Chondrocyte (in vitro differentiated cells): Measurements from ENCODE around the gene MMP17. TPM values are rescaled to one million over a fixed set of nuclear protein-coding genes. Genes with fewer than 3 reads are reported as not detected.
"Not testable (repeated sequence)": the region's sequence is repeated elsewhere in the genome, so short reads cannot be mapped to it uniquely, and the experiment has no call there.

Experiments used
- DNase-seq: peaks from one replicate; pipeline ENCODE4 v3.0.0; 2021; ENCODE audit warnings: mixed read lengths, low spot score
- H3K27ac Mint-ChIP-seq: one replicate; pipeline ENCODE4 v1.8.0; 2021; ENCODE audit warnings: mild to moderate bottlenecking, moderate library complexity, mixed read lengths; ENCODE audit not compliant: unreplicated experiment
- H3K27me3 Mint-ChIP-seq: 2 replicates; pipeline ENCODE4 v1.8.0; 2021; ENCODE audit warnings: low read depth, mixed read lengths
- H3K36me3 Mint-ChIP-seq: 2 replicates; pipeline ENCODE4 v1.8.0; 2021; ENCODE audit warnings: low read depth, mixed read lengths
- H3K4me1 Mint-ChIP-seq: 2 replicates; pipeline ENCODE4 v1.8.0; 2021; ENCODE audit warnings: low read depth, mild to moderate bottlenecking, mixed read lengths
- H3K4me3 Mint-ChIP-seq: one replicate; pipeline ENCODE4 v1.8.0; 2021; ENCODE audit warnings: mild to moderate bottlenecking, moderate library complexity, mixed read lengths; ENCODE audit not compliant: unreplicated experiment
- H3K9me3 Mint-ChIP-seq: 2 replicates; pipeline ENCODE4 v1.8.0; 2021; ENCODE audit warnings: low read depth, mixed read lengths
- CTCF ChIP-seq: fragments of 200-600 bp; sonication (generic); IDR thresholded peaks from 2 replicates; pipeline ENCODE4 v1.5.0; 2021; ENCODE audit warnings: antibody characterized with exemption, mild to moderate bottlenecking, moderate library complexity
- total RNA-seq: library from RNA; stranded (reverse); gene quantifications from 3 replicates; pipeline ENCODE4 v1.2.1, GENCODE V29; 2021

Gene MMP17
- total RNA-seq, 1 donor from 2014 or later, result 1.3 TPM

DNA sequence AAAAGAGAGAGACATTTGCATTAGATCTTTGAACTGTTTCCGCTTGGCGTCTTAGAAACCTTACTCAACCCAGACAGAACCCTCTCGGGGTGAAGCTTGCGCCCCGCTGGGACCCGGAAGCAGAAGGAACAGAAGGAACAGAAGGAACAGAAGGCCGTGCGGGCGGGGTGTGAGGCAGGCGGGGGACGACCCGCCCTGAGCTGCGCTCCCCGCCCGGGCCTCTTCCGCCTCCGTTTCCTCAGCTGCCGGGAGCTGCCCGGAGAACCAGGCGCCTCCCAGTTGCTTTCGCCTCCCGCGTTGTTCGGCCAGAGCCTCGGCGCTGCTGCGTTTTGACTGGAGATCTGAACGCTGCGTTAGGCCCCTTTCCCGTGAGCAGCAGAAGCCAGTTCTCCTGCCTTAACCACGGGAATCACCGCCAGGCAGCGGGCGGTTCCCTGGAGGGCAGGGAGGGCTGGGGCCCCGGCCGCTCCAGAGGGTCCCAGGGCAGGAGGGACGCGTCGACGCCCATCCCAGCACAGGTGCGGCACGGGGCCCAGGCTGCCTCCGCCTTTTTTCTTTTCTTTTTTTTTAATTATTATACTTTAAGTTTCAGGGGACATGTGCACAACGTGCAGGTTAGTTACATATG, 19.3 kb upstream of the MMP17 start:
- no peak overlapping the region for H3K4me3 Mint-ChIP-seq
- peaks cover 4% of the 10 kb centered on the region for H3K36me3 Mint-ChIP-seq
- H3K27ac Mint-ChIP-seq, result no peak overlapping the region
- peaks cover 8% of the 10 kb centered on the region for H3K9me3 Mint-ChIP-seq
- no peak for TF ChIP-seq CTCF
- no peak for DNase-seq
- peaks cover 5% of the 10 kb centered on the region for H3K4me1 Mint-ChIP-seq
- no peaks in the 10 kb centered on the region for H3K27me3 Mint-ChIP-seq

DNA sequence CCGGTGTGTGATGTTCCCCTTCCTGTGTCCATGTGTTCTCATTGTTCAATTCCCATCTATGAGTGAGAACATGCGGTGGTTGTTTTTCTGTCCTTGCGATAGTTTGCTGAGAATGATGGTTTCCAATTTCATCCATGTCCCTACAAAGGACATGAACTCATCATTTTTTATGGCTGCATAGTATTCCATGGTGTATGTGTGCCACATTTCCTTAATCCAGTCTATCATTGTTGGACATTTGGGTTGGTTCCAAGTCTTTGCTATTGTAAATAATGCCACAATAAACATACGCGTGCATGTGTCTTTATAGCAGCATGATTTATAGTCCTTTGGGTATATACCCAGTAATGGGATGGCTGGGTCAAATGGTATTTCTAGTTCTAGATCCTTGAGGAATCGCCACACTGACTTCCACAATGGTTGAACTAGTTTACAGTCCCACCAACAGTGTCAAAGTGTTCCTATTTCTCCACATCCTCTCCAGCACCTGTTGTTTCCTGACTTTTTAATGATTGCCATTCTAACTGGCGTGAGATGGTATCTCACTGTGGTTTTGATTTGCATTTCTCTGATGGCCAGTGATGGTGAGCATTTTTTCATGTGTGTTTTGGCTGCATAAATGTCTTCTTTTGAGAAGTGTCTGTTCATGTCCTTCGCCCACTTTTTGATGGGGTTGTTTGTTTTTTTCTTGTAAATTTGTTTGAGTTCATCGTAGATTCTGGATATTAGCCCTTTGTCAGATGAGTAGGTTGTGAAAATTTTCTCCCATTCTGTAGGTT, 18.5 kb upstream of the MMP17 start:
- H3K27me3 Mint-ChIP-seq, DNase-seq, H3K9me3 Mint-ChIP-seq, H3K4me1 Mint-ChIP-seq, H3K36me3 Mint-ChIP-seq, H3K27ac Mint-ChIP-seq, H3K4me3 Mint-ChIP-seq: not testable (repeated sequence)

DNA sequence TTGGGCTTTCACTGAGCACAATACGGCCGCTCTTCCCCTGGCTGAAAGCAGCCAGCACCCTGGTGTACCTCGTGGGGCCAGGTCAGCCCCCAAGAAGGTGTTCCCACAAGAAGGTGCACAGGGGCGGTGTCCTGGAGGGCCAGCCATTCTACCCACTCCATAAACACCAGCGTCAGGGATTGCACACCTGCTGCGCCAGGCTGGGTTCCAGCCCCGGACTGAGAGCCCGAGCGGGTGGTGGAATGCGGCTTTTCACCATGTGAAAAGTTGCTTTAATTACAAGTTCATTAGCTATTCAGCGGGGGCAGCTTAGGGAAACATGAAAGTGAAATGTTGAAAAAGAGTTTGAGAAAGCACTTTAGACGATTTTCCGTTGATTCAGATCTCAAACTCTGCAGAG, 17.5 kb upstream of the MMP17 start:
- Mint-ChIP-seq H3K4me3 (no peak overlapping the region), H3K4me1 (no peaks in the 10 kb centered on the region), H3K9me3 (peaks cover 6% of the 10 kb centered on the region), H3K27ac (no peak overlapping the region), H3K36me3 (peaks cover 4% of the 10 kb centered on the region), H3K27me3 (no peaks in the 10 kb centered on the region)
- no peak for TF ChIP-seq CTCF
- no peak for DNase-seq

DNA sequence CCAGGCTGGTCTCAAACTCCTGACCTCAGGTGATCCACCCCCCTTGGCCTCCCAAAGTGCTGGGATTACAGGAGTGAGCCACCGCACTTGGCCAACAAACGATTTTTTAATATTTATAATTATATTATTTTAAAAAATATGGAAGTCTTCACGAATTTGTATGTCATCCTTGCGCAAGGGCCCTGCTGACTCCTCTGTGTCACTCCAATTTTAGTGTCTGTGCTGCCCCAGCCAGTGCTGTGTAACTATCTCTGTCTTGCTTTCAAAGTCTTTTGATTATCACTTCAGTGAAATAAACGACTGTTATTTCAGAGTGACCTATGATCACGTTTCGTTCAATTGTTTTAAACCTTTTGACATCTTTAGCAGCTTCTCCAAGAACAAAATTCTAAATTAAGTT, 13.1 kb upstream of the MMP17 start:
- H3K9me3 Mint-ChIP-seq, result peaks cover 6% of the 10 kb centered on the region
- H3K27me3 Mint-ChIP-seq, result peaks cover 2% of the 10 kb centered on the region
- H3K27ac Mint-ChIP-seq, result no peak overlapping the region
- TF ChIP-seq CTCF, result no peak
- H3K4me3 Mint-ChIP-seq, result no peak overlapping the region
- H3K36me3 Mint-ChIP-seq, result peaks cover 4% of the 10 kb centered on the region
- no peak for DNase-seq
- no peaks in the 10 kb centered on the region for H3K4me1 Mint-ChIP-seq

GRCh38 chr12:131816495-131816894, 11.7 kb upstream of the MMP17 start:
- Mint-ChIP-seq H3K9me3 (peaks cover 6% of the 10 kb centered on the region), H3K27ac (no peak overlapping the region), H3K27me3 (peaks cover 2% of the 10 kb centered on the region), H3K4me3 (no peak overlapping the region), H3K4me1 (no peaks in the 10 kb centered on the region), H3K36me3 (peaks cover 4% of the 10 kb centered on the region)
- no peak for DNase-seq
- TF ChIP-seq CTCF, result no peak
